Smooth muscle cell (in vitro differentiated cells): ENCODE measurements around the gene RASL11A. TPM values are rescaled to one million over a fixed set of nuclear protein-coding genes. Genes with fewer than 3 reads are reported as not detected.
"Not testable (repeated sequence)": the region's sequence is repeated elsewhere in the genome, so short reads cannot be mapped to it uniquely, and the experiment has no call there.

ENCODE experiments used
- DNase-seq: peaks from one replicate; lab custom pipeline; 2025; ENCODE audit not compliant: unreplicated experiment; lab: John Stamatoyannopoulos, UW
- H2AFZ ChIP-seq: fragments of 200-600 bp; sonication (generic); 2 replicates; pipeline ENCODE4 v1.6.0; 2016; ENCODE audit warnings: antibody characterized with exemption, low read depth, mild to moderate bottlenecking
- H3F3A ChIP-seq: fragments of 200-600 bp; sonication (generic); 2 replicates; pipeline ENCODE4 v1.6.0; 2017; ENCODE audit warnings: antibody characterized with exemption, low read depth
- H3K27ac ChIP-seq: fragments of 200-600 bp; sonication (generic); 2 replicates; pipeline ENCODE4 v1.5.1; 2016; ENCODE audit warnings: low read depth, mild to moderate bottlenecking
- H3K27me3 ChIP-seq: fragments of 200-600 bp; sonication (generic); 2 replicates; pipeline ENCODE4 v1.6.1; 2016; ENCODE audit warnings: low read depth, mild to moderate bottlenecking
- H3K36me3 ChIP-seq: fragments of 200-600 bp; sonication (generic); 2 replicates; pipeline ENCODE4 v1.5.1; 2016; ENCODE audit warnings: low read depth
- H3K4me1 ChIP-seq: fragments of 200-600 bp; sonication (generic); 2 replicates; pipeline ENCODE4 v1.5.1; 2016; ENCODE audit warnings: low read depth
- H3K4me2 ChIP-seq: fragments of 200-600 bp; sonication (generic); 2 replicates; pipeline ENCODE4 v1.6.0; 2016; ENCODE audit warnings: mild to moderate bottlenecking
- H3K4me3 ChIP-seq: fragments of 200-600 bp; sonication (generic); 2 replicates; pipeline ENCODE4 v1.5.1; 2016; ENCODE audit warnings: mild to moderate bottlenecking
- H3K79me2 ChIP-seq: fragments of 200-600 bp; sonication (generic); 2 replicates; pipeline ENCODE4 v1.6.0; 2016; ENCODE audit warnings: low read depth, mild to moderate bottlenecking
- H3K9ac ChIP-seq: fragments of 200-600 bp; sonication (generic); 2 replicates; pipeline ENCODE4 v1.6.0; 2016; ENCODE audit warnings: low read depth
- H3K9me3 ChIP-seq: fragments of 200-600 bp; sonication (generic); replicated peaks from 2 replicates; pipeline ENCODE4 v1.5.1; 2016; ENCODE audit warnings: low read depth
- H4K20me1 ChIP-seq: fragments of 200-600 bp; sonication (generic); 2 replicates; pipeline ENCODE4 v1.6.0; 2016; ENCODE audit warnings: low read depth
- CTCF ChIP-seq: fragments of 200-600 bp; sonication (generic); IDR thresholded peaks from 2 replicates; pipeline ENCODE4 v1.5.1; 2017; ENCODE audit warnings: borderline replicate concordance, mild to moderate bottlenecking, antibody characterized with exemption; ENCODE audit not compliant: insufficient read depth, poor library complexity, severe bottlenecking
- WGBS: methylation state at CpG from one replicate; pipeline ENCODE4 v1.1.7; 2016; ENCODE audit warnings: low lambda C conversion rate; 5-methylcytosine and 5-hydroxymethylcytosine counted together
- polyA plus RNA-seq: library from polyadenylated mRNA; unstranded; fragments of >200 nt; fragmentation: Nextera tagmentation; extraction: Ambion mirVana; gene quantifications from 2 replicates; pipeline ENCODE4 v1.2.1, GENCODE V29; 2016
- total RNA-seq: library from RNA; depleted of rRNA; stranded (reverse); fragments of >200 nt; gene quantifications from 2 replicates; pipeline ENCODE4 v1.2.3, GENCODE V29; 2014

RASL11A gene
- total and polyA plus RNA-seq, 2 experiments from 2014 or later: 0.30 to 1.9 TPM

- Histone ChIP-seq H4K20me1 (no peaks in the 10 kb centered on the region), H3K4me1 (no peaks in the 10 kb centered on the region), H3K4me3 (no peak overlapping the region), H3K9me3 (no peaks in the 10 kb centered on the region), H3K27me3 (peaks cover 49% of the 10 kb centered on the region), H3K79me2 (no peaks in the 10 kb centered on the region), H3K9ac (no peak overlapping the region), H3F3A (no peaks in the 10 kb centered on the region), H3K36me3 (no peaks in the 10 kb centered on the region), H3K27ac (no peak overlapping the region), H2AFZ (no peak overlapping the region), H3K4me2 (no peak overlapping the region)
- no peak for DNase-seq
- 89% methylated on average over 7 of the region's 7 CpGs for WGBS
- no peak for TF ChIP-seq CTCF
These were observed 24.5 kb downstream of the RASL11A start for GRCh38 chr13:27295096-27295495.

- DNase-seq: no peak
- H3K4me1 ChIP-seq: no peaks in the 10 kb centered on the region
- WGBS: 91% methylated on average over 4 of the region's 4 CpGs
- H4K20me1 ChIP-seq: no peaks in the 10 kb centered on the region
- no peak for TF ChIP-seq CTCF
- no peak overlapping the region for H3K4me2 ChIP-seq
- no peaks in the 10 kb centered on the region for H3F3A ChIP-seq
- peaks cover 49% of the 10 kb centered on the region for H3K27me3 ChIP-seq
- H3K27ac ChIP-seq: no peak overlapping the region
- no peak overlapping the region for H2AFZ ChIP-seq
- no peak overlapping the region for H3K4me3 ChIP-seq
- H3K9me3 ChIP-seq: no peaks in the 10 kb centered on the region
- H3K9ac ChIP-seq: no peak overlapping the region
- no peaks in the 10 kb centered on the region for H3K79me2 ChIP-seq
- H3K36me3 ChIP-seq: no peaks in the 10 kb centered on the region
These were observed 25.0 kb downstream of the RASL11A start for GRCh38 chr13:27295660-27296059.

- no peak for DNase-seq
- Histone ChIP-seq H3K9ac (no peak overlapping the region), H3K27ac (no peak overlapping the region), H2AFZ (no peak overlapping the region), H3K4me2 (no peak overlapping the region), H3K4me3 (no peak overlapping the region), H3K9me3 (no peaks in the 10 kb centered on the region), H3F3A (no peaks in the 10 kb centered on the region), H3K4me1 (no peaks in the 10 kb centered on the region), H3K79me2 (no peaks in the 10 kb centered on the region), H3K27me3 (peaks cover 49% of the 10 kb centered on the region), H3K36me3 (no peaks in the 10 kb centered on the region), H4K20me1 (no peaks in the 10 kb centered on the region)
- WGBS: 92% methylated on average over 8 of the region's 8 CpGs
- no peak for TF ChIP-seq CTCF
These were observed 25.9 kb downstream of the RASL11A start for GRCh38 chr13:27296496-27296895.

GRCh38 chr13:27298849-27299248, 28.2 kb downstream of the RASL11A start:
- H3K9ac ChIP-seq: no peak overlapping the region
- no peaks in the 10 kb centered on the region for H3F3A ChIP-seq
- no peaks in the 10 kb centered on the region for H3K79me2 ChIP-seq
- H3K4me2 ChIP-seq: no peak overlapping the region
- H2AFZ ChIP-seq: no peak overlapping the region
- DNase-seq: no peak
- no peaks in the 10 kb centered on the region for H3K9me3 ChIP-seq
- no peak for TF ChIP-seq CTCF
- H3K4me3 ChIP-seq: no peak overlapping the region
- no peaks in the 10 kb centered on the region for H3K4me1 ChIP-seq
- no peaks in the 10 kb centered on the region for H3K36me3 ChIP-seq
- 79% methylated on average over 5 of the region's 5 CpGs for WGBS
- no peak overlapping the region for H3K27ac ChIP-seq
- H3K27me3 ChIP-seq: peaks cover 38% of the 10 kb centered on the region
- H4K20me1 ChIP-seq: no peaks in the 10 kb centered on the region

- WGBS: 50% methylated on average over 7 of the region's 7 CpGs
- DNase-seq, H3K4me3 ChIP-seq, H3F3A ChIP-seq, H3K4me1 ChIP-seq, H3K9me3 ChIP-seq, H3K9ac ChIP-seq, H3K27ac ChIP-seq, H2AFZ ChIP-seq, H3K4me2 ChIP-seq, H3K36me3 ChIP-seq, H4K20me1 ChIP-seq, H3K79me2 ChIP-seq: not testable (repeated sequence)
- peaks cover 25% of the 10 kb centered on the region for H3K27me3 ChIP-seq
These were observed 29.8 kb downstream of the RASL11A start for GRCh38 chr13:27300406-27300805.
